GM12878 (cell line): ENCODE data around the gene ATP6V1F. TPM values are rescaled to one million over a fixed set of nuclear protein-coding genes. Genes with fewer than 3 reads are reported as not detected.

Source experiments
- EP300 ChIP-seq, 2 experiments: fragments of 150-350 bp in 1 of 2; IDR thresholded peaks; 2 replicates each; pipeline ENCODE4 v1.6.1; 2011 to 2012; ENCODE audit warnings: low read depth in 2 of 2, low read length in 2 of 2, borderline replicate concordance in 1 of 2, improper control_type of control experiment in 1 of 2, inconsistent platforms in 1 of 2; ENCODE audit not compliant: control insufficient read depth in 1 of 2
- MEF2A ChIP-seq: IDR thresholded peaks from 2 replicates; pipeline ENCODE4 v1.6.1; 2011; ENCODE audit warnings: low read depth, mild to moderate bottlenecking, low read length, moderate library complexity; ENCODE audit not compliant: insufficient read depth
- polyA plus RNA-seq, 11 experiments: library from polyadenylated mRNA; depleted of rRNA in 4 of 11; unstranded in 6 of 11; stranded (reverse) in 5 of 11; fragments of >200 nt; fragmentation: Nextera tagmentation in 4 of 11; fragmentation: Illumina TruSeq in 1 of 11; extraction: Ambion mirVana in 4 of 11; extraction: Trizol in 1 of 11; gene quantifications; 1 replicate in 1 of 11; 2 replicates in 10 of 11; pipeline versions ENCODE4 v1.2.1 to v1.2.3, GENCODE V29; 2011 to 2016; ENCODE audit warnings: inconsistent platforms in 2 of 11, missing spikeins in 2 of 11, low read depth in 1 of 11
- total RNA-seq, 4 experiments: library from RNA; depleted of rRNA in 3 of 4; stranded (reverse); fragments of >200 nt in 3 of 4; fragmentation: Illumina TruSeq in 1 of 4; extraction: Trizol in 1 of 4; gene quantifications; 2 replicates each; pipeline versions ENCODE4 v1.2.1 to v1.2.3, GENCODE V29; 2013 to 2021
- TF ChIP-seq, protein P1 (sequence below): fragments of 450-650 bp; IDR thresholded peaks from 2 replicates; pipeline ENCODE4 v1.6.1; 2017; ENCODE audit warnings: mild to moderate bottlenecking
- TF ChIP-seq, protein P2 (sequence below): fragments of 450-650 bp; IDR thresholded peaks from 2 replicates; pipeline ENCODE4 v1.6.1; 2017; ENCODE audit warnings: mild to moderate bottlenecking, low read depth, inconsistent platforms; ENCODE audit not compliant: poor library complexity, severe bottlenecking
- TF ChIP-seq, protein P3 (sequence below): fragments of 450-650 bp; IDR thresholded peaks from 2 replicates; pipeline ENCODE4 v1.6.1; 2016; ENCODE audit warnings: mild to moderate bottlenecking
- TF ChIP-seq, protein P4 (sequence below): fragments of 450-650 bp; IDR thresholded peaks from 2 replicates; pipeline ENCODE4 v1.6.1; 2018; ENCODE audit warnings: mild to moderate bottlenecking, low read depth, moderate library complexity; ENCODE audit not compliant: partially characterized antibody

The ATP6V1F gene
- total and polyA plus RNA-seq, 10 of the 15 experiments (the other 5 are each of a cell fraction or from before 2014, with no cell fraction given), result 111 to 343 (median 203) TPM

DNA sequence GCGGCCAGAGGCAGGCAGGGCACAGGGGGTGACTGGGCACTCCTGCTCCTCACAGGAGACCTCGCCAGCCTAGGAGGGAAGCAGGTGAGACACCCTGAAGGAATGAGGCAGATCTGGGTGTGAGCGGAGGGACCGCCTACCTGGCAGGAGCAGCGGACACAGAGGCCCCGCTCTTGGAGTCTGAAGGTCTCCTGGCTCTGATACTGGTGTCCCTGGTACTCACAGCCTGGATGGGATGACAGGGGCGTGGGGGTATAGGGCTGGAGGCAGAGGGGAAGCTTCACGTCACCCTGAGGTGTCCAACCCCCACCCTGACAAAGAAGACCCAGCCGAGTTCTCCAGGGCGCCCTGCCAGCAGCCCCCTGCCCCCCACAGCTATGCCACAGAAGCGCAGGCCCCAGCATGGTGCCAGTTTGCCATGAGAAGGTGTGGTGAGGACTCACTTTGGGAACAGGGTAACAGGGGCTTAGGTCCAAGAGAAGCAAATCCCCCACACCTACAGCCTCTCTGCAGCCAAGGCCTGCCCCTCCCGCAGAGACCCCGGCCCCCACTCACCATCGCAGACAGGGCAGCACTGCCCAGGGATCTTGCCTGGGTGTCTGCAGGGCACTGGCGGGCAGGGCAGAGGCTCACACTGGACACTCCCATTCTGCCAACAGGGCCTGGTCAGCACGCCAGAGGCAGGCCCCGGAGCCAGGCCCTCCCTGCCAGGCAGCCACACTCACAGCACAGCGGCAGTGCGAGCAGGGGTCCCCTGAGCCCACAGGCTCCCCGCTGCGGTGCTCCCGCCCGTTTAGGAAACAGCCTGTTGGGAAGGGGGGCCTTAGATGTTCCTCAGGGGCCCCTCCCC lies 30.8 kb downstream of the ATP6V1F start (continued):
- TF ChIP-seq, protein P1, sequence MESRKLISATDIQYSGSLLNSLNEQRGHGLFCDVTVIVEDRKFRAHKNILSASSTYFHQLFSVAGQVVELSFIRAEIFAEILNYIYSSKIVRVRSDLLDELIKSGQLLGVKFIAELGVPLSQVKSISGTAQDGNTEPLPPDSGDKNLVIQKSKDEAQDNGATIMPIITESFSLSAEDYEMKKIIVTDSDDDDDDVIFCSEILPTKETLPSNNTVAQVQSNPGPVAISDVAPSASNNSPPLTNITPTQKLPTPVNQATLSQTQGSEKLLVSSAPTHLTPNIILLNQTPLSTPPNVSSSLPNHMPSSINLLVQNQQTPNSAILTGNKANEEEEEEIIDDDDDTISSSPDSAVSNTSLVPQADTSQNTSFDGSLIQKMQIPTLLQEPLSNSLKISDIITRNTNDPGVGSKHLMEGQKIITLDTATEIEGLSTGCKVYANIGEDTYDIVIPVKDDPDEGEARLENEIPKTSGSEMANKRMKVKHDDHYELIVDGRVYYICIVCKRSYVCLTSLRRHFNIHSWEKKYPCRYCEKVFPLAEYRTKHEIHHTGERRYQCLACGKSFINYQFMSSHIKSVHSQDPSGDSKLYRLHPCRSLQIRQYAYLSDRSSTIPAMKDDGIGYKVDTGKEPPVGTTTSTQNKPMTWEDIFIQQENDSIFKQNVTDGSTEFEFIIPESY, result no peak
- TF ChIP-seq, protein P2, sequence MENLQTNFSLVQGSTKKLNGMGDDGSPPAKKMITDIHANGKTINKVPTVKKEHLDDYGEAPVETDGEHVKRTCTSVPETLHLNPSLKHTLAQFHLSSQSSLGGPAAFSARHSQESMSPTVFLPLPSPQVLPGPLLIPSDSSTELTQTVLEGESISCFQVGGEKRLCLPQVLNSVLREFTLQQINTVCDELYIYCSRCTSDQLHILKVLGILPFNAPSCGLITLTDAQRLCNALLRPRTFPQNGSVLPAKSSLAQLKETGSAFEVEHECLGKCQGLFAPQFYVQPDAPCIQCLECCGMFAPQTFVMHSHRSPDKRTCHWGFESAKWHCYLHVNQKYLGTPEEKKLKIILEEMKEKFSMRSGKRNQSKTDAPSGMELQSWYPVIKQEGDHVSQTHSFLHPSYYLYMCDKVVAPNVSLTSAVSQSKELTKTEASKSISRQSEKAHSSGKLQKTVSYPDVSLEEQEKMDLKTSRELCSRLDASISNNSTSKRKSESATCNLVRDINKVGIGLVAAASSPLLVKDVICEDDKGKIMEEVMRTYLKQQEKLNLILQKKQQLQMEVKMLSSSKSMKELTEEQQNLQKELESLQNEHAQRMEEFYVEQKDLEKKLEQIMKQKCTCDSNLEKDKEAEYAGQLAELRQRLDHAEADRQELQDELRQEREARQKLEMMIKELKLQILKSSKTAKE, result no peak
- TF ChIP-seq EP300 (IDR thresholded peaks at IDR 0.05; ENCODE audit: borderline replicate concordance in 1 of 2, control insufficient read depth in 1 of 2, low read depth in 2 of 2, low read length in 2 of 2), result no peak
- no peak for TF ChIP-seq MEF2A
- TF ChIP-seq, protein P3, sequence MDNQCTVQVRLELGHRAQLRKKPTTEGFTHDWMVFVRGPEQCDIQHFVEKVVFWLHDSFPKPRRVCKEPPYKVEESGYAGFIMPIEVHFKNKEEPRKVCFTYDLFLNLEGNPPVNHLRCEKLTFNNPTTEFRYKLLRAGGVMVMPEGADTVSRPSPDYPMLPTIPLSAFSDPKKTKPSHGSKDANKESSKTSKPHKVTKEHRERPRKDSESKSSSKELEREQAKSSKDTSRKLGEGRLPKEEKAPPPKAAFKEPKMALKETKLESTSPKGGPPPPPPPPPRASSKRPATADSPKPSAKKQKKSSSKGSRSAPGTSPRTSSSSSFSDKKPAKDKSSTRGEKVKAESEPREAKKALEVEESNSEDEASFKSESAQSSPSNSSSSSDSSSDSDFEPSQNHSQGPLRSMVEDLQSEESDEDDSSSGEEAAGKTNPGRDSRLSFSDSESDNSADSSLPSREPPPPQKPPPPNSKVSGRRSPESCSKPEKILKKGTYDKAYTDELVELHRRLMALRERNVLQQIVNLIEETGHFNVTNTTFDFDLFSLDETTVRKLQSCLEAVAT, result no peak
- TF ChIP-seq, protein P4, sequence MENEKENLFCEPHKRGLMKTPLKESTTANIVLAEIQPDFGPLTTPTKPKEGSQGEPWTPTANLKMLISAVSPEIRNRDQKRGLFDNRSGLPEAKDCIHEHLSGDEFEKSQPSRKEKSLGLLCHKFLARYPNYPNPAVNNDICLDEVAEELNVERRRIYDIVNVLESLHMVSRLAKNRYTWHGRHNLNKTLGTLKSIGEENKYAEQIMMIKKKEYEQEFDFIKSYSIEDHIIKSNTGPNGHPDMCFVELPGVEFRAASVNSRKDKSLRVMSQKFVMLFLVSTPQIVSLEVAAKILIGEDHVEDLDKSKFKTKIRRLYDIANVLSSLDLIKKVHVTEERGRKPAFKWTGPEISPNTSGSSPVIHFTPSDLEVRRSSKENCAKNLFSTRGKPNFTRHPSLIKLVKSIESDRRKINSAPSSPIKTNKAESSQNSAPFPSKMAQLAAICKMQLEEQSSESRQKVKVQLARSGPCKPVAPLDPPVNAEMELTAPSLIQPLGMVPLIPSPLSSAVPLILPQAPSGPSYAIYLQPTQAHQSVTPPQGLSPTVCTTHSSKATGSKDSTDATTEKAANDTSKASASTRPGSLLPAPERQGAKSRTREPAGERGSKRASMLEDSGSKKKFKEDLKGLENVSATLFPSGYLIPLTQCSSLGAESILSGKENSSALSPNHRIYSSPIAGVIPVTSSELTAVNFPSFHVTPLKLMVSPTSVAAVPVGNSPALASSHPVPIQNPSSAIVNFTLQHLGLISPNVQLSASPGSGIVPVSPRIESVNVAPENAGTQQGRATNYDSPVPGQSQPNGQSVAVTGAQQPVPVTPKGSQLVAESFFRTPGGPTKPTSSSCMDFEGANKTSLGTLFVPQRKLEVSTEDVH, result no peak
- TF ChIP-seq, all 136 proteins: peak for 0
